HEK293T (cell line): ENCODE data around the gene KCNK10.

Source experiments
- ARNT ChIP-seq: fragments of 450-650 bp; IDR thresholded peaks from 2 replicates; pipeline ENCODE4 v1.6.1; 2017; ENCODE audit warnings: mild to moderate bottlenecking
- ELF4 ChIP-seq: fragments of 450-650 bp; IDR thresholded peaks from 2 replicates; pipeline ENCODE4 v1.6.1; 2017; ENCODE audit warnings: antibody characterized with exemption
- FOXA1 ChIP-seq: fragments of 450-650 bp; IDR thresholded peaks from 2 replicates; pipeline ENCODE4 v1.6.1; 2016; ENCODE audit warnings: mild to moderate bottlenecking
- FOXM1 ChIP-seq: fragments of 450-650 bp; IDR thresholded peaks from 2 replicates; pipeline ENCODE4 v1.6.1; 2017; ENCODE audit warnings: mild to moderate bottlenecking, borderline replicate concordance
- HDGF ChIP-seq: fragments of 450-650 bp; IDR thresholded peaks from 2 replicates; pipeline ENCODE4 v1.6.1; 2017; ENCODE audit warnings: antibody characterized with exemption, borderline replicate concordance
- L3MBTL2 ChIP-seq: fragments of 450-650 bp; conservative IDR thresholded peaks from 2 replicates; pipeline ENCODE4 v1.6.1; 2016; ENCODE audit warnings: mild to moderate bottlenecking
- NFRKB ChIP-seq: fragments of 450-650 bp; IDR thresholded peaks from 2 replicates; pipeline ENCODE4 v1.6.1; 2016; ENCODE audit warnings: mild to moderate bottlenecking, moderate library complexity
- SP1 ChIP-seq: fragments of 450-650 bp; IDR thresholded peaks from 2 replicates; pipeline ENCODE4 v1.6.1; 2017
- SUZ12 ChIP-seq: fragments of 450-650 bp; IDR thresholded peaks from 2 replicates; pipeline ENCODE4 v1.6.1; 2016; ENCODE audit warnings: mild to moderate bottlenecking
- TARDBP ChIP-seq: fragments of 450-650 bp; IDR thresholded peaks from 2 replicates; pipeline ENCODE4 v1.6.1; 2016

DNA sequence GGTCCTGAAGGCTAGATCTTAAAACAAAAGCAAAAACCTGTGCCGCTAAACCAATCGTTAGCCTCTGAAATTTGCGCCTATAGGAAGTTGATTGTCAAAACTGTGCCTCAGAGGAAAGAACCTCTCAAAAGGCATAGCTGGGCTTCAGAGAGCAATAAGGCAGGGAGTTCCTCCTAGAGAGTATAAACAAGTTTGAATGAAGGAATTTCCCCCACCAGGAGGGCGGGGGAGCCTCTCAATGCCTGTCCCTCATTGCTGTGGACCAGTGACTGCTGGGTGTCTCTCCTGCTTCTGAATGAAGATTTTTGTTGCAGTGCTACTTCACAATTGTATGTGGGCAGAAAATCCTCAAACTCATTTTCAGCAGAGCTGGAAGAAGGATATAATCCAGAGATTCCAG, 88.6 kb downstream of the KCNK10 start:
- TF ChIP-seq NFRKB (no peak), TARDBP (no peak), SP1 (no peak), SUZ12 (no peak), FOXA1 (no peak), L3MBTL2 (no peak), ARNT (no peak), ELF4 (no peak), HDGF (no peak), FOXM1 (no peak)
